HEK293T (cell line): ENCODE data around the gene RUNX3.

ENCODE experiments used
- CTCF ChIA-PET: fragments of 350-600 bp; formaldehyde crosslinking; extraction: SDS; loops from one replicate; lab custom pipeline; 2021; ENCODE audit warnings: antibody characterized with exemption, inconsistent platforms; lab: Yijun Ruan, JAX
- POLR2A ChIA-PET: fragments of 350-600 bp; formaldehyde crosslinking; extraction: SDS; loops from one replicate; lab custom pipeline; 2020; ENCODE audit warnings: antibody characterized with exemption, inconsistent platforms; lab: Yijun Ruan, JAX
- DNase-seq: peaks from one replicate; pipeline ENCODE4 v3.0.0; 2012; ENCODE audit warnings: mixed read lengths; ENCODE audit errors: extremely low spot score
- ARNT ChIP-seq: fragments of 450-650 bp; IDR thresholded peaks from 2 replicates; pipeline ENCODE4 v1.6.1; 2017; ENCODE audit warnings: mild to moderate bottlenecking
- BHLHE40 ChIP-seq: fragments of 450-650 bp; IDR thresholded peaks from 2 replicates; pipeline ENCODE4 v1.6.1; 2016; ENCODE audit warnings: mild to moderate bottlenecking, moderate library complexity, borderline replicate concordance
- CTBP1 ChIP-seq: fragments of 450-650 bp; IDR thresholded peaks from 2 replicates; pipeline ENCODE4 v1.6.1; 2016; ENCODE audit warnings: borderline replicate concordance
- ELF4 ChIP-seq: fragments of 450-650 bp; IDR thresholded peaks from 2 replicates; pipeline ENCODE4 v1.6.1; 2017; ENCODE audit warnings: antibody characterized with exemption
- FOXA1 ChIP-seq: fragments of 450-650 bp; IDR thresholded peaks from 2 replicates; pipeline ENCODE4 v1.6.1; 2016; ENCODE audit warnings: mild to moderate bottlenecking
- FOXK2 ChIP-seq: fragments of 450-650 bp; IDR thresholded peaks from 2 replicates; pipeline ENCODE4 v1.6.1; 2016; ENCODE audit warnings: mild to moderate bottlenecking
- FOXM1 ChIP-seq: fragments of 450-650 bp; IDR thresholded peaks from 2 replicates; pipeline ENCODE4 v1.6.1; 2017; ENCODE audit warnings: mild to moderate bottlenecking, borderline replicate concordance
- HDGF ChIP-seq: fragments of 450-650 bp; IDR thresholded peaks from 2 replicates; pipeline ENCODE4 v1.6.1; 2017; ENCODE audit warnings: antibody characterized with exemption, borderline replicate concordance
- L3MBTL2 ChIP-seq: fragments of 450-650 bp; conservative IDR thresholded peaks from 2 replicates; pipeline ENCODE4 v1.6.1; 2016; ENCODE audit warnings: mild to moderate bottlenecking
- LEF1 ChIP-seq: fragments of 450-650 bp; IDR thresholded peaks from 2 replicates; pipeline ENCODE4 v1.6.1; 2017; ENCODE audit warnings: mild to moderate bottlenecking, borderline replicate concordance
- NFRKB ChIP-seq: fragments of 450-650 bp; IDR thresholded peaks from 2 replicates; pipeline ENCODE4 v1.6.1; 2016; ENCODE audit warnings: mild to moderate bottlenecking, moderate library complexity
- PKNOX1 ChIP-seq: fragments of 450-650 bp; IDR thresholded peaks from 2 replicates; pipeline ENCODE4 v1.6.1; 2016
- SP1 ChIP-seq: fragments of 450-650 bp; IDR thresholded peaks from 2 replicates; pipeline ENCODE4 v1.6.1; 2017
- SUZ12 ChIP-seq: fragments of 450-650 bp; IDR thresholded peaks from 2 replicates; pipeline ENCODE4 v1.6.1; 2016; ENCODE audit warnings: mild to moderate bottlenecking
- TARDBP ChIP-seq: fragments of 450-650 bp; IDR thresholded peaks from 2 replicates; pipeline ENCODE4 v1.6.1; 2016
- ZNF384 ChIP-seq: fragments of 450-650 bp; IDR thresholded peaks from 2 replicates; pipeline ENCODE4 v1.6.1; 2016

RUNX3 gene

GRCh38 chr1:24951337-24951736, 21.3 kb upstream of the RUNX3 start:
- DNase-seq, result no peak
- TF ChIP-seq NFRKB, result no peak
- no peak for TF ChIP-seq PKNOX1
- TF ChIP-seq L3MBTL2, result no peak
- no peak for TF ChIP-seq CTBP1
- TF ChIP-seq SUZ12, result no peak
- no peak for TF ChIP-seq FOXA1
- no peak for TF ChIP-seq LEF1
- TF ChIP-seq FOXM1, result no peak
- no peak for TF ChIP-seq FOXK2
- no peak for TF ChIP-seq HDGF
- TF ChIP-seq BHLHE40, result no peak
- TF ChIP-seq SP1, result no peak
- TF ChIP-seq ARNT, result no peak
- no peak for TF ChIP-seq ZNF384
- TF ChIP-seq TARDBP, result no peak
- TF ChIP-seq ELF4, result no peak
- POLR2A ChIA-PET, result no interaction called here
- CTCF ChIA-PET, result interaction anchor here (0.7 kb wide), 1 partner anchor 8 kb away, joined by 3 read pairs; no protein-coding TSS in a partner anchor

- POLR2A ChIA-PET, result no interaction called here
- TF ChIP-seq TARDBP (no peak), BHLHE40 (no peak), HDGF (no peak), ZNF384 (no peak), L3MBTL2 (no peak), FOXM1 (no peak), FOXA1 (no peak), ELF4 (no peak), PKNOX1 (no peak), SP1 (no peak), FOXK2 (no peak), ARNT (no peak), LEF1 (no peak), SUZ12 (no peak), CTBP1 (no peak)
- DNase-seq, result no peak
- CTCF ChIA-PET, result no interaction called here
Measured at GRCh38 chr1:24949331-24949881, 19.3 kb upstream of the RUNX3 start.

GRCh38 chr1:24948079-24948827, 18.2 kb upstream of the RUNX3 start:
- ChIA-PET POLR2A (no interaction called here), CTCF (no interaction called here)
- no peak for DNase-seq
- TF ChIP-seq PKNOX1 (no peak), ZNF384 (no peak), L3MBTL2 (no peak), NFRKB (no peak), TARDBP (no peak), BHLHE40 (no peak), FOXA1 (no peak), ARNT (no peak), FOXM1 (no peak), LEF1 (no peak), CTBP1 (no peak), ELF4 (no peak), SUZ12 (no peak), FOXK2 (no peak)

DNA sequence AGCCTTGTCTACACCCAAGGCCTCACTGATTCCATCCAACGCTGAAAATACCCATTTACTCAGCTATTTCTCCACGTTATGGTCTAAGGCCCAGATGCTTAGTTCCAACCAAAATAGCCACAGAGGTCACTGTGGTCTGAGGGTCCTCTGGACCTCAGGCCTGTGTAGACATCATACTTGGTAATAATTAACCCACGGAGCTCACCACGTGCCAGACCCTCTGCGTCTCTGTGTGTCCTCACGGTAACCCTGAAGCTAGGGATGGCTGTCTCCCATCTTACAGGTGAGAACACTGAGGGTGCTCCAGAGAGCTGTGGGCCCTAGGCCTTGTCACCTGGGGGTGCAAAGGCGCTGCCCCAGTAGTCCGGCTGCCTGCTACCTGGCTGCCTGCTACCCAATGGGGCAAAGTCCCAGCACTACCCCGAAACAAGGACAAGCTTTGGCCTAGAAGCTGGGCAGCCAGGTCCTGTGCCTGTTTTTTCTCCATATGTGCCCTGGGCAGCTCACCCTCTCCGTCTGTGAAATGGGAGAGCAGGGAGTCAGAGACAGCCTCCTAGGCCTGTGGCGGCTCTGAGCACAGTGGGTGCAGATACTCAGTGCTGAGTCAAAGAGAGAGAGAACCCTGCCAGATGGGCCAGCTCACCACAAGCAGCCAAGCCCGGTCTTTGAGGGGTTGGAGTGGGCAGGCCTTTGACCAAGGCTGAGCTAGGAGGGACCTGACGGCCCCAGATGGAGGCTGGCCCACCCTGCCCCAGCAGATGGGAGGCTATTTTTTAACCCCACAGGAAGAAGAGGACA, 17.0 kb upstream of the RUNX3 start:
- no peak for DNase-seq
- ChIA-PET POLR2A (no interaction called here), CTCF (interaction anchor here (0.6 to 1.1 kb wide), 2 partner anchors 88 to 152 kb away, joined by 3 read pairs; no protein-coding TSS in a partner anchor)
- TF ChIP-seq ZNF384 (no peak), SUZ12 (no peak), SP1 (no peak), L3MBTL2 (no peak), FOXM1 (no peak), TARDBP (no peak), ARNT (no peak), HDGF (no peak), FOXK2 (no peak), FOXA1 (no peak)
